GM13977 (cell line): Measurements from ENCODE around the gene LRRC8D.
"Not testable (repeated sequence)": the region's sequence is repeated elsewhere in the genome, so short reads cannot be mapped to it uniquely, and the experiment has no call there.

Experiments
- DNase-seq: peaks from one replicate; pipeline ENCODE4 v3.0.0; 2012; ENCODE audit warnings: low spot score
- in situ Hi-C: fragments of 300-500 bp; cut with MboI; formaldehyde crosslinking; loops from one replicate; pipeline ENCODE4 v1.12.0; 2022; ENCODE audit warnings: low sequenced_read_pairs, low pct_unique_long_range_greater_than_20kb, mixed read lengths, inconsistent platforms; ENCODE audit not compliant: unreplicated experiment
- TF ChIP-seq, protein P1 (sequence below): IDR thresholded peaks from 2 replicates; pipeline ENCODE4 v1.5.1; 2012; ENCODE audit warnings: mild to moderate bottlenecking, control low read depth; ENCODE audit not compliant: insufficient read depth; ENCODE audit errors: extremely low read depth, missing control alignments

LRRC8D gene

DNA sequence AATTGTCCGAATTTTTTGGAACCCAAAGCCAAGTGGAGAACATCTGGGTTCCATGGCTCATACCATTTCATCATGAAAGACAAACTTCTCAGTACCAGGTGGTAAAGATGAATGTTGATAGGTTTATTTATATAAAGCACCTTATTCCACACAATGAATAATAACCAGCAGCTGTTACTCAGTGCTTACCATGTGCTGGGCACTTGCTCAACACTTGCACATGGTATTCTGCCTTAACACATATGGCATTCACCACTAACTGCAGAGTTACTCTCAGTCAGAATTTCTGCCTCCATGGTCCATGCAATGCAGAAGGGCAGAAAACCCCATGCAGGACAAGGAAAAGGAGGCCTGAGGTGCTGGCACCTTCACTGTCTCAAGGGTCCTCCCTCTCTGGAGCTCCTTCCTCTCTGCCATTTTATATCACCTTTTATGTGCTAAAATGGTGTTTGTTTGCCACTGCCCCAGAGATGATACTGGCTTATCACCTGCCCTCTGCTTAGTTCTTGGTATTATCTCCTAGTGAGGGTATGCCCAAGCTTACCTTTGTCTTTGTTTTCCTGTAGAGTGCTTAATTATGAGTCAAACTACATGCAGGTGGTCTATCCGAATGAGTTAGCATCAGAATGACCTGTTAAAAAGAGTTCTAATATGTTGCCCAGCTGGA lies 97.4 kb downstream of the LRRC8D start:
- no peak for DNase-seq
- in situ Hi-C loops, result no loop called here
- TF ChIP-seq, protein P1, sequence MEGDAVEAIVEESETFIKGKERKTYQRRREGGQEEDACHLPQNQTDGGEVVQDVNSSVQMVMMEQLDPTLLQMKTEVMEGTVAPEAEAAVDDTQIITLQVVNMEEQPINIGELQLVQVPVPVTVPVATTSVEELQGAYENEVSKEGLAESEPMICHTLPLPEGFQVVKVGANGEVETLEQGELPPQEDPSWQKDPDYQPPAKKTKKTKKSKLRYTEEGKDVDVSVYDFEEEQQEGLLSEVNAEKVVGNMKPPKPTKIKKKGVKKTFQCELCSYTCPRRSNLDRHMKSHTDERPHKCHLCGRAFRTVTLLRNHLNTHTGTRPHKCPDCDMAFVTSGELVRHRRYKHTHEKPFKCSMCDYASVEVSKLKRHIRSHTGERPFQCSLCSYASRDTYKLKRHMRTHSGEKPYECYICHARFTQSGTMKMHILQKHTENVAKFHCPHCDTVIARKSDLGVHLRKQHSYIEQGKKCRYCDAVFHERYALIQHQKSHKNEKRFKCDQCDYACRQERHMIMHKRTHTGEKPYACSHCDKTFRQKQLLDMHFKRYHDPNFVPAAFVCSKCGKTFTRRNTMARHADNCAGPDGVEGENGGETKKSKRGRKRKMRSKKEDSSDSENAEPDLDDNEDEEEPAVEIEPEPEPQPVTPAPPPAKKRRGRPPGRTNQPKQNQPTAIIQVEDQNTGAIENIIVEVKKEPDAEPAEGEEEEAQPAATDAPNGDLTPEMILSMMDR, result no peak

DNA sequence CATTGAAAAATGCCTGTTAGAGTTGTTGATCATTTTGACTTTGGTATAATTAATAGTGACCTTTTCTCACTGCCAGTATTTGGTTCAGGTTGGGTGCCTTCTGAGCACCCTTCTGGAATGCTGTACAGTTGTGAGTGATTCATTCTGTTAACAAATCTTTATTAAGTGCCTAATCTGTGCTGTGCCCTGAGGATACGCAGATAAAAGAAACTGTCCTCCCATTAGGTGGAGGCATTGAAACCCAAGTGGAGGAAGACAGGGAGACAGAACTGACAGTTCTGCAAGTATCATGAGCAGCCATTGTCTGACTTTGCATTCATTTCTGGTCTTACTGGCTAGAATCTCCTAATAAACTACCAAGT lies 97.9 kb downstream of the LRRC8D start:
- DNase-seq, result no peak
- in situ Hi-C loops, result no loop called here
- TF ChIP-seq, protein P1, result no peak

DNA sequence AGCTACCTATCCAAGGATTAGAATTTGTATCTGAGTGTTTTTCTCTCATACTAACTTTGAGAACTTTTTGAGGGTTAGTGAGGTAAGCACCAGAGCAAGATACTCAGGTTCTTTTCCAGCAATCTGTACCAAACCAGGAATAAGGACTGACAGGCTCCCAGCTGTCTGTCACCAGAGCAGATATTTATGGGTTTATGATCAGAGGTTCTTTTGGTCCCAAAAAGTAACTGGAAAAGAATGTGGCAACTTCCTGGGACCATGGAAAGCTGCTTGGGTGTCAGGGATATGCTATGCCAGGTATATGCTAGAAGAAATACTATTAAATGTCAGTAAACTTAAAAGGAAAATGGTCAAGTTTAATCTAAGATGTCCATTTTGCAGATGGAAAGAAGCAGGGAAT lies 98.3 kb downstream of the LRRC8D start:
- TF ChIP-seq, protein P1, result no peak
- no peak for DNase-seq
- in situ Hi-C loops, result no loop called here

DNA sequence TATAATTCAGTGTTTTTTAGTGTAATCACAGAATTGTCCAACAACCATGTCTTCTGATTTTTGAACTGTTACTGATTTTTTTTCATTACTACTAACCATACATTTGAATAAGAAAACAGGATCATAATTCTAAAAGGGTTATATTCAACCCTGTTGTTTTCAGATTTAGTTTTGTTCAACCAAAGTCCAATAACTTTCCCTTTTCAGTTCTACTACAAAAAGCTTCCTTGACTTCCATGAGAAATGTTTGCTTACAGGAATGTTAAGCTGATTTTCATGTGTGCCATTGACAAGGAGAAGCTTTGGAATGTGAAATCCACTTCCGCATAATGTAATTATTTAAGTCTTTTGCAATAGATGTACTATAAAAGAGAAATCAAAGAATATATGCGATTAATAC lies 102.1 kb downstream of the LRRC8D start:
- in situ Hi-C loops, result no loop called here
- TF ChIP-seq, protein P1, result no peak
- DNase-seq, result no peak

DNA sequence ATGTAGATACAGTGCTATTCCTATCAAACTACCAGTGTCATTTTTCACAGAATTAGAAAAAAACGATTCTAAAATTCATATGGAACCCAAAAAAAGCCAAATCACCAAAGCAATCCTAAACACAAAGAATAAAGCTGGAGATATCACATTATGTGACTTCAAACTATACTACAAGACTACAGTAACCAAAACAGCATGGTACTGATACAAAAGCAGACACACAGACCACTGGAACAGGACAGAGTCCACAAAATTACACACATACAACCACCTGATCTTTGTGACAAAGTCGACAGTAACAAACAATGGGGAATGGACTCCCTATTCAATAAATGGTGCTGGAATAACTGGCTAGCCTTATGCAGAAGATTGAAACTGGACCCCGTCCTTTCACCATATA lies 102.7 kb downstream of the LRRC8D start:
- in situ Hi-C loops, result no loop called here
- no peak for DNase-seq
- TF ChIP-seq, protein P1, result no peak

DNA sequence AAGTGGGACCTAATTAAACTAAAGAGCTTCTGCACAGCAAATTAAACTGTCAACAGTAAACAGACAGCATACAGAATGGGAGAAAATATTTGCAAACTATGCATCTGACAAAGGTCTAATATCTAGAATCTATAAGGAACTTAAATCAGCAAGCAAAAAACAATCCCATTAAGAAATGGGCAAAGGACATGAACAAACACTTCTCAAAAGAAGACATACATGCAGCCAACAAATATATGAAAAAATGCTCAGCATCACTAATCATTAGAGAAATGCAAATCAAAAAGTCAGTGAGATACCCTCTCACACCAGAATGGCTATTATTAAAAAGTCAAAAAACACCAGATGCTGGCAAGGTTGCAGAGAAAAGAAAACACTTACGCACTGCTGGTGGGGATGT lies 103.2 kb downstream of the LRRC8D start:
- in situ Hi-C loops, DNase-seq: not testable (repeated sequence)

DNA sequence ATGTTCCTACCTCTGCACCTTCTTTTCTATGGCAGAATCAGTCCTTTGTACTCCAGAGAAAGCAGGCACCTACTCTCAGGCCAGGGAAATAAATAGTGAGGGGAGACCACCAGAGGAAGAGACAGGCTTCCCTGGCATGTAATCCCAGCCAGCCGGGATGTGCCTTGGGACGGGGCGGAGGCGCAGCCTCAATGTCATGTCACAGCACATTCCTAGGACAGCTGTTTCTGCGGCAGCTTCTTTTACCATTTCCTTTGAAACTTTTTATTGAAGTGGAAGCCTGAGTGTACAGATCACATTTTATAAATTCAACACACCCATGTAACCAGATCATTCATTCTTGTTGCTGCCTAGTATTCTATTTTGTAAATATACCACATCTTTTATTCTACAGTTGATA lies 106.2 kb downstream of the LRRC8D start:
- TF ChIP-seq, protein P1, result no peak
- no peak for DNase-seq
- in situ Hi-C loops, result no loop called here
